ENCODE data around the gene BACH2.

BACH2 gene

DNA sequence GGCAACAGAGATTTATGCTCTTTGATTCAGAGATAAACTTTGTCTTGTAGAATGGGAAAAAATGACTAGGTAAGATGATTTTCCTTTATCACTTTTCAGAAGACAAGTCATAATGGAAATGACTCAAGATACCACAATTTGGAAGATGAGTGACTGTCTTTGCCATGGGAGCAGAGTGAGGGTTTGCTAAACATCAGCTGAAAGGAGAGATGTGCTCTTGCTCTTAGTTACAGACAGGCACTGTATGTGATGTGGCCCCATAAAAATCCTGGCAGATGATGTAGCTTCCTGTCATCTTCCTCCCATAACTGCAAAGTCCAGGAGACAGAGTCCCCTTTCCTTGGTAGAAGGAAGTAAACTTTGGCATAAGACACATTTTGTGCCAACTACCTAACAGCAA is 47.6 kb downstream of the BACH2 start:
- Histone ChIP-seq H3K27me3 (ENCODE audit: insufficient read depth, poor library complexity, severe bottlenecking) (no peaks in the 10 kb centered on the region), H3K4me3 (replicated peaks; ENCODE audit: insufficient read depth, low read length) (no peak overlapping the region), H3K27ac (replicated peaks) (no peak overlapping the region)
- TF ChIP-seq, protein P1, sequence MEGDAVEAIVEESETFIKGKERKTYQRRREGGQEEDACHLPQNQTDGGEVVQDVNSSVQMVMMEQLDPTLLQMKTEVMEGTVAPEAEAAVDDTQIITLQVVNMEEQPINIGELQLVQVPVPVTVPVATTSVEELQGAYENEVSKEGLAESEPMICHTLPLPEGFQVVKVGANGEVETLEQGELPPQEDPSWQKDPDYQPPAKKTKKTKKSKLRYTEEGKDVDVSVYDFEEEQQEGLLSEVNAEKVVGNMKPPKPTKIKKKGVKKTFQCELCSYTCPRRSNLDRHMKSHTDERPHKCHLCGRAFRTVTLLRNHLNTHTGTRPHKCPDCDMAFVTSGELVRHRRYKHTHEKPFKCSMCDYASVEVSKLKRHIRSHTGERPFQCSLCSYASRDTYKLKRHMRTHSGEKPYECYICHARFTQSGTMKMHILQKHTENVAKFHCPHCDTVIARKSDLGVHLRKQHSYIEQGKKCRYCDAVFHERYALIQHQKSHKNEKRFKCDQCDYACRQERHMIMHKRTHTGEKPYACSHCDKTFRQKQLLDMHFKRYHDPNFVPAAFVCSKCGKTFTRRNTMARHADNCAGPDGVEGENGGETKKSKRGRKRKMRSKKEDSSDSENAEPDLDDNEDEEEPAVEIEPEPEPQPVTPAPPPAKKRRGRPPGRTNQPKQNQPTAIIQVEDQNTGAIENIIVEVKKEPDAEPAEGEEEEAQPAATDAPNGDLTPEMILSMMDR (IDR thresholded peaks at IDR 0.05; ENCODE audit: insufficient read depth, low read length) = no peak
- no peak for TF ChIP-seq POLR2AphosphoS5 (IDR thresholded peaks at IDR 0.05; ENCODE audit: low read depth)
- no peak for TF ChIP-seq GABPA (IDR thresholded peaks at IDR 0.05; ENCODE audit: low read depth)
- no peak for TF ChIP-seq SPI1 (IDR thresholded peaks at IDR 0.05; ENCODE audit: borderline replicate concordance, low read depth)
- TF ChIP-seq, protein P2, sequence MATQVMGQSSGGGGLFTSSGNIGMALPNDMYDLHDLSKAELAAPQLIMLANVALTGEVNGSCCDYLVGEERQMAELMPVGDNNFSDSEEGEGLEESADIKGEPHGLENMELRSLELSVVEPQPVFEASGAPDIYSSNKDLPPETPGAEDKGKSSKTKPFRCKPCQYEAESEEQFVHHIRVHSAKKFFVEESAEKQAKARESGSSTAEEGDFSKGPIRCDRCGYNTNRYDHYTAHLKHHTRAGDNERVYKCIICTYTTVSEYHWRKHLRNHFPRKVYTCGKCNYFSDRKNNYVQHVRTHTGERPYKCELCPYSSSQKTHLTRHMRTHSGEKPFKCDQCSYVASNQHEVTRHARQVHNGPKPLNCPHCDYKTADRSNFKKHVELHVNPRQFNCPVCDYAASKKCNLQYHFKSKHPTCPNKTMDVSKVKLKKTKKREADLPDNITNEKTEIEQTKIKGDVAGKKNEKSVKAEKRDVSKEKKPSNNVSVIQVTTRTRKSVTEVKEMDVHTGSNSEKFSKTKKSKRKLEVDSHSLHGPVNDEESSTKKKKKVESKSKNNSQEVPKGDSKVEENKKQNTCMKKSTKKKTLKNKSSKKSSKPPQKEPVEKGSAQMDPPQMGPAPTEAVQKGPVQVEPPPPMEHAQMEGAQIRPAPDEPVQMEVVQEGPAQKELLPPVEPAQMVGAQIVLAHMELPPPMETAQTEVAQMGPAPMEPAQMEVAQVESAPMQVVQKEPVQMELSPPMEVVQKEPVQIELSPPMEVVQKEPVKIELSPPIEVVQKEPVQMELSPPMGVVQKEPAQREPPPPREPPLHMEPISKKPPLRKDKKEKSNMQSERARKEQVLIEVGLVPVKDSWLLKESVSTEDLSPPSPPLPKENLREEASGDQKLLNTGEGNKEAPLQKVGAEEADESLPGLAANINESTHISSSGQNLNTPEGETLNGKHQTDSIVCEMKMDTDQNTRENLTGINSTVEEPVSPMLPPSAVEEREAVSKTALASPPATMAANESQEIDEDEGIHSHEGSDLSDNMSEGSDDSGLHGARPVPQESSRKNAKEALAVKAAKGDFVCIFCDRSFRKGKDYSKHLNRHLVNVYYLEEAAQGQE (IDR thresholded peaks at IDR 0.05; ENCODE audit: insufficient replicate concordance, low read depth) = no peak
- no peak for DNase-seq (ENCODE audit: low read depth in 1 of 2, low spot score in 1 of 2)

DNA sequence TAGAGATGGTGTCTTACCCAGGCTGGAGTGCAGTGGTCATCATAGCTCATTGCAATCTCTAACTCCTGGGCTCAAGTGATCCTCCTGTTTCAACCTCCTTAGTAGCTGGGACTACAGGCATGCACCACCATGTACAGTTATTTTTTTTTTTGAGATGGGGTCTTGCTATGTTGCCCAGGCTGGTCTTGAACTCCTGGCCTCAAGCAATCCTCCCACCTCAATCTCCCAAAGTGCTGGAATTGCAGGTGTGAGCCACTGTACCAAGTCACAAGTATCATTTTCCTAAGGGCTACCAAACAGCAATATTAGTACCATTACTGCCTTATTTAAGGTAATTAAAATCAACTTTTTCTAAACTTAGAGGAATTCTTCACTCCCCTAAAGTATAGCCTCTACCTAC is 49.4 kb downstream of the BACH2 start:
- H3K27ac ChIP-seq (replicated peaks) = no peak overlapping the region
- DNase-seq (ENCODE audit: low read depth in 1 of 2, low spot score in 1 of 2) = no peak
- TF ChIP-seq POLR2AphosphoS5 (IDR thresholded peaks at IDR 0.05; ENCODE audit: low read depth) (no peak), SPI1 (IDR thresholded peaks at IDR 0.05; ENCODE audit: borderline replicate concordance, low read depth) (no peak), GABPA (IDR thresholded peaks at IDR 0.05; ENCODE audit: low read depth) (no peak)
- TF ChIP-seq, protein P1 (IDR thresholded peaks at IDR 0.05; ENCODE audit: insufficient read depth, low read length) = no peak
- TF ChIP-seq, protein P2 (IDR thresholded peaks at IDR 0.05; ENCODE audit: insufficient replicate concordance, low read depth) = no peak
- no peak overlapping the region for H3K4me3 ChIP-seq (replicated peaks; ENCODE audit: insufficient read depth, low read length)
- no peaks in the 10 kb centered on the region for H3K27me3 ChIP-seq (ENCODE audit: insufficient read depth, poor library complexity, severe bottlenecking)

DNA sequence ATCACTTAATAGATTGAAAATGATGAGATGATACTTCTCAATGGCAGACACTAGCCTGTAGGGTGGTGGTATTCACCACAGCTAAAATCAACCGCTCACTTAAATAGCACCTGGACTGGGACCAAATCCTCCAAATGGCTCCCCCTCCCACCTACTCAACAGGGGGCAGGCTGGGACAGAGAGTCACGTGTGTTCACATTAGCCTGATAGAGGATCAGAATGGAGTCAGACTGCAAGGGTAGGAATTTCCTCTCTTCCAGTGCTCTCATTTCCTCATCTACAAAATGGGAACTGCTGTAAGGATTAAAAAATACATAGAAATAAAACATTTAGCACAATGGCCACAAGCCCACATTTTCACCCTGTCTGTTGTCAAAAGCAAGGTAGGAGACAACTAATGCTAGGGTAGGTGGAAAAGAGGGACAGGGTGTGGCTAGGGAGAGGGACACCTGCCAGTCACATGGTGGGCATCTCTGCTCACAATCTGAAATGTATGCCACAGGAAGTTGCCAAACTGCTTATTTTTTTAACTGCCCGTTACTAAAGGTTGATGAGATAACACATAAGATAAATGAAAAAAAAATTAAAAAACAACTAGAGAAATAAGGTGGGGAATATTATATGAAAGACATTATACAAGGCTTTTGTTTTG is 55.3 kb downstream of the BACH2 start:
- no peaks in the 10 kb centered on the region for H3K27me3 ChIP-seq (ENCODE audit: insufficient read depth, poor library complexity, severe bottlenecking)
- TF ChIP-seq POLR2AphosphoS5 (IDR thresholded peaks at IDR 0.05; ENCODE audit: low read depth) = no peak
- 0 out of 2 replicates have a peak, but pooled peaks have one; percentile 14 for TF ChIP-seq SPI1 (IDR thresholded peaks at IDR 0.05; ENCODE audit: borderline replicate concordance, low read depth)
- TF ChIP-seq, protein P1 (IDR thresholded peaks at IDR 0.05; ENCODE audit: insufficient read depth, low read length) = no peak
- no peak for TF ChIP-seq GABPA (IDR thresholded peaks at IDR 0.05; ENCODE audit: low read depth)
- TF ChIP-seq, protein P2 (IDR thresholded peaks at IDR 0.05; ENCODE audit: insufficient replicate concordance, low read depth) = no peak

More for the DNA sequence above, 55.3 kb downstream of the BACH2 start:
- no peak overlapping the region for H3K4me3 ChIP-seq (replicated peaks; ENCODE audit: insufficient read depth, low read length)
- H3K27ac ChIP-seq (replicated peaks) = no peak overlapping the region
- DNase-seq (ENCODE audit: low read depth in 1 of 2, low spot score in 1 of 2) = peak in 1 of 2 experiments; percentile 21
